Common myeloid progenitor, CD34-positive (primary cell): ENCODE data around the gene DDX43.
"Not testable (repeated sequence)": the region's sequence is repeated elsewhere in the genome, so short reads cannot be mapped to it uniquely, and the experiment has no call there.

Experiments
- CTCF ChIA-PET: fragments of 350-600 bp; sonication (Branson Sonifier 250); formaldehyde crosslinking; loops from one replicate; lab custom pipeline; 2021; ENCODE audit warnings: antibody characterized with exemption; lab: Charles Lee
- POLR2A ChIA-PET: fragments of 350-600 bp; sonication (Branson Sonifier 250); formaldehyde crosslinking; loops from one replicate; lab custom pipeline; 2021; ENCODE audit warnings: antibody characterized with exemption; lab: Charles Lee
- DNase-seq, 3 donors: peaks; one replicate each; pipeline versions ENCODE4 v3.0.0 to v3.0.0-alpha.2; 2013
- H3K27ac ChIP-seq, 2 experiments: 1 replicate in 1 of 2; 2 replicates in 1 of 2; pipeline ENCODE4 v1.7.0; 2013; ENCODE audit warnings: inconsistent platforms in 2 of 2, low read length in 2 of 2, mild to moderate bottlenecking in 2 of 2, low read depth in 1 of 2, moderate library complexity in 1 of 2; ENCODE audit not compliant: severe bottlenecking in 2 of 2, insufficient read depth in 1 of 2, poor library complexity in 1 of 2
- H3K27me3 ChIP-seq, 5 experiments: replicated peaks in 2 of 5; 1 replicate in 3 of 5; 2 replicates in 2 of 5; pipeline versions ENCODE4 v1.6.1 to v1.7.0; 2013; ENCODE audit warnings: low read length in 4 of 5, mild to moderate bottlenecking in 2 of 5, moderate library complexity in 2 of 5, inconsistent platforms in 1 of 5; ENCODE audit not compliant: insufficient read depth in 5 of 5, control insufficient read depth in 4 of 5
- H3K36me3 ChIP-seq, 4 experiments: 1 replicate in 2 of 4; 2 replicates in 2 of 4; pipeline versions ENCODE4 v1.6.1 to v1.7.0; 2013; ENCODE audit warnings: low read length in 3 of 4, control low read depth in 1 of 4, mild to moderate bottlenecking in 1 of 4; ENCODE audit not compliant: control insufficient read depth in 4 of 4, insufficient read depth in 4 of 4
- H3K4me1 ChIP-seq, 4 experiments: 1 replicate in 3 of 4; 2 replicates in 1 of 4; pipeline versions ENCODE4 v1.6.1 to v1.7.1; 2013; ENCODE audit warnings: low read length in 3 of 4, mild to moderate bottlenecking in 3 of 4, control low read depth in 1 of 4, inconsistent platforms in 1 of 4, moderate library complexity in 1 of 4; ENCODE audit not compliant: control insufficient read depth in 4 of 4, insufficient read depth in 4 of 4; ENCODE audit errors: control extremely low read depth in 1 of 4
- H3K4me3 ChIP-seq, 7 experiments: 1 replicate in 4 of 7; 2 replicates in 3 of 7; pipeline versions ENCODE4 v1.5.1 to v1.7.0; 2013; ENCODE audit warnings: mild to moderate bottlenecking in 7 of 7, low read length in 6 of 7, moderate library complexity in 6 of 7, inconsistent platforms in 2 of 7, low read depth in 2 of 7, control low read depth in 1 of 7; ENCODE audit not compliant: insufficient read depth in 4 of 7, control insufficient read depth in 1 of 7; ENCODE audit errors: extremely low read depth in 1 of 7
- H3K9me3 ChIP-seq, 5 experiments: 1 replicate in 4 of 5; 2 replicates in 1 of 5; pipeline versions ENCODE4 v1.6.1 to v1.7.1; 2013; ENCODE audit warnings: low read length in 4 of 5, mild to moderate bottlenecking in 2 of 5, inconsistent platforms in 1 of 5, low read depth in 1 of 5, moderate library complexity in 1 of 5; ENCODE audit not compliant: control insufficient read depth in 4 of 5, insufficient read depth in 2 of 5; ENCODE audit errors: control extremely low read depth in 1 of 5
- WGBS: methylation state at CpG from one replicate; pipeline ENCODE4 v1.1.5; 2013; ENCODE audit not compliant: insufficient coverage; 5-methylcytosine and 5-hydroxymethylcytosine counted together

DDX43 gene

DNA sequence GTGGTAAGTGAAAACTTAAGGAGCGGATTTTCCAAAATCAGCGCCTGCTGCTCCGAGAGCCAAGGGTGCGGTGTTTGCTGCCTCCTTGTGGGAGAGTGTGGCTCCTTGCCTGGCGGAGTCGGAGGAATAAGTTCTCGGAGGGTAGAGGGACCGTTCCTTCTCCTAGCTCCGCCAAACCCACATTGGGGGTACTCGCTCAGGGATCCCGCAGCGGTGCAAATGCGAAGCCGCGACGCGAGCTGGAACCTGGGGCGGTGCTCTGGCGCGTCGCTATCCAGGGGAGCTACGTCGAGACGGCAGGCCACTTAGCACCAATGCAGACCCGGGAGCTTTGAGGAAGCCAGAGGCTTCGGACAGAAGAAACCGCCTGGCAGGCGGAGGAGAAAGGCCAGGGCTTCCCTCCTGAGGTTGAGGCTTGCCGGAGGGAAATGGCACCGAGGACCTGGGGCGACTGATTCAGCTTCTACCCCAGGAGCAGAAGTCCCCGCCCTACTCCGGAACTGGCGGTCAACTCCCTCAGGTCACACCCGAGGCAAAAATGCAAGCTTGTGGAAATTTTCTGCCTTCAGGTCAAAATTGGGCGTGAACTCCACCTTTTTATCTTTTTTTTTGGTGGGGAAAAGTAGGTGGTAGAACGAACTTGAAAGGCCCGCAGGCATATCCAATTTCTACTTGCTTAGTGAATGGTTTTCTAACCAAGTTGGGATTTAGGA lies 5.7 kb upstream of the DDX43 start:
- ChIA-PET POLR2A (no interaction called here), CTCF (interaction anchor here (0.9 to 1.5 kb wide), 5 partner anchors 12 to 80 kb away, joined by 3 to 4 read pairs (median 3); partner anchors contain the start of gene MTO1)
- Histone ChIP-seq H3K27me3 (no peaks in the 10 kb centered on the region), H3K36me3 (no peaks in the 10 kb centered on the region), H3K27ac (peak overlapping the region in 1 of 2 experiments; percentile 57), H3K4me1 (peaks cover 0 to 18% (median 9%) of the 10 kb centered on the region in 4 experiments), H3K4me3 (peak overlapping the region; percentile 63 to 84 (median 64)), H3K9me3 (no peaks in the 10 kb centered on the region)
- under 1% methylated on average over 35 of the region's 38 CpGs for WGBS
- DNase-seq: peak; percentile 39 to 65 (median 49)

DNA sequence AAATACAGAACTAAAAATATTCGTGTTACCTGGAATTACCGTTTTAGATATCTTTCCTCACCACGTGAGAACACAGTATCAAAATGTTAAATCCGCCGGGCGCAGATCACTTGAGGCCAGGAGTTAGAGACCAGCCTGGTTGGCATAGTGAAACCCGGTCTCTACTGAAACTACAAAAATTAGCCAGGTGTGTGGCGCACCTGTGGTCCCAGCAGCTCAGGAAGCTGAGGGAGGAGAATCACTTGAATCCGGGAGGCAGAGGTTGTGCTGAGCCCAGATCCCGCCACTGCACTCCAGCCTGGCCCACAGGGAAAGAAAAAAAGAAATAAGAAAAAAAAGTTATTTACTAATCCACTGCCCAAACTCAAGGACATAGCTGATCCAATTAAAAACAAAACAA lies 4.8 kb upstream of the DDX43 start:
- Histone ChIP-seq H3K36me3 (no peaks in the 10 kb centered on the region), H3K4me3 (no peak overlapping the region), H3K27me3 (no peaks in the 10 kb centered on the region), H3K27ac (no peak overlapping the region), H3K4me1 (peaks cover 0 to 18% (median 9%) of the 10 kb centered on the region in 4 experiments), H3K9me3 (no peaks in the 10 kb centered on the region)
- ChIA-PET POLR2A (interaction anchor here (0.7 kb wide), 1 partner anchor 63 kb away, joined by 3 read pairs; no protein-coding TSS in a partner anchor), CTCF (no interaction called here)
- 93% methylated on average over 5 of the region's 10 CpGs for WGBS
- DNase-seq: no peak

DNA sequence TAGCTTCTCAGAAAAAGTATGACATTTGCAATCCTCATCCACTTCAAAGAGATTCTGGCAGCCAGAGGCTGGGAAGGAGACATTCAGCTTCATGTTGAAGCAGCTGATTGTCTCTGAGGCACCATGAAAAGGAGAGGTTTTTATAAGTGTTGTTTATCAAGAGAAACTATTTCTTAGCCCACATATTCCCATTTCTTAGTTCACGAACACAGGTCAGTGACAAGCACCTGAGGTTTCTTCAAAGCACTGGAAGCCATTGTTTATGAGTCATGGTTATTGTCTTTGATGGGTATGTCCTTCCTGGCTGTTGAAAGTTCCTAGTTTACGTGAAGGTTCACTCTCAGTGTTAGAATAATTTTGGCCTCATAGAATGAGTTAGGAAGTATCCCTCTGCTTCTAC lies 3.0 kb upstream of the DDX43 start:
- no peaks in the 10 kb centered on the region for H3K27me3 ChIP-seq
- no peaks in the 10 kb centered on the region for H3K9me3 ChIP-seq
- CTCF ChIA-PET: interaction anchor here (1.3 kb wide), 1 partner anchor 20 kb away, joined by 4 read pairs; no protein-coding TSS in a partner anchor
- no peak for DNase-seq
- H3K27ac ChIP-seq: no peak overlapping the region
- H3K4me1 ChIP-seq: peaks cover 0 to 18% (median 9%) of the 10 kb centered on the region in 4 experiments
- WGBS: no CpG with 5 or more reads among the region's 2 CpGs
- no peaks in the 10 kb centered on the region for H3K36me3 ChIP-seq
- H3K4me3 ChIP-seq: no peak overlapping the region
- POLR2A ChIA-PET: no interaction called here

DNA sequence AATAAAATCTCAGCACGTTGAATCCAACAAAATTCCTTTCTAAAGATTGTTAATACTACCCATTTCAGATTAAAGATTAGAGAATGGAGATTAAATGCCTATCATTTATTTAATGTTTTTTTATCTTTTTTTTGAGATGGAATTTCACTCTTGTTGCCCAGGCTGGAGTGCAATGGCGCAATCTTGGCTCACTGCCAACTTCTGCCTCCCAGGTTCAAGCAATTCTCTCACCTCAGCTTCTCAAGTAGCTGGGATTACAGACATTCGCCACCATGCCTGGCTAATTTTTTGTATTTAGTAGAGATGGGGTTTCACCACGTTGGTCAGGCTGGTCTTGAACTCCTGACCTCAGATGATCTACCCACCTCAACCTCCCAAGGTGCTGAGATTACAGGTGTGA lies 2.4 kb upstream of the DDX43 start:
- not testable (repeated sequence) for DNase-seq
- 63% methylated on average over 1 of the region's 4 CpGs for WGBS

DNA sequence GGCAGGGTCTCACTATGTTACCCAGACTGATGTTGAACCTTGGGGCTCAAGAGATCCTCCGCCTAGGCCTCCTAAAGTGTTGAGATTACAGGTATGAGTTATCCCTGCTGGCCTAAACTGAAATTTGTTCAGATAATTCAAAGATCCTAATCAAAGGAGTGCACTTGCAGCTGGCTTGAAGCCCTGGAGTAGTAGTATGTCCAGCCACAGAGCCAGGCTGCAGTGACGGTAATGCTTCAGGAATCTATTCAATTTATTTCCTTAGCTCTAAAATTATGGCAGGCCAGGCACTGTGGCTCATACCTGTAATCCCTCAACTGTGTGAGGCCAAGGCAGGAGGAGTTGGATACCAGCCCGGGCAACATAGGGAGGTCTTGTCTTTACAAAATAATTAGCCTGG lies 1.4 kb upstream of the DDX43 start:
- 100% methylated on average over 1 of the region's 3 CpGs for WGBS
- CTCF ChIA-PET: no interaction called here
- H3K27ac ChIP-seq: no peak overlapping the region
- no peak for DNase-seq
- no peak overlapping the region for H3K4me3 ChIP-seq
- H3K36me3 ChIP-seq: no peaks in the 10 kb centered on the region
- POLR2A ChIA-PET: no interaction called here
- H3K27me3 ChIP-seq: no peaks in the 10 kb centered on the region
- H3K9me3 ChIP-seq: no peaks in the 10 kb centered on the region
- peaks cover 0 to 18% (median 9%) of the 10 kb centered on the region in 4 experiments for H3K4me1 ChIP-seq

More for the DNA sequence above, 2.4 kb upstream of the DDX43 start:
- CTCF ChIA-PET, POLR2A ChIA-PET, H3K4me3 ChIP-seq, H3K27me3 ChIP-seq, H3K9me3 ChIP-seq, H3K36me3 ChIP-seq, H3K27ac ChIP-seq: not testable (repeated sequence)
- H3K4me1 ChIP-seq: peaks cover 0 to 18% (median 9%) of the 10 kb centered on the region in 4 experiments

DNA sequence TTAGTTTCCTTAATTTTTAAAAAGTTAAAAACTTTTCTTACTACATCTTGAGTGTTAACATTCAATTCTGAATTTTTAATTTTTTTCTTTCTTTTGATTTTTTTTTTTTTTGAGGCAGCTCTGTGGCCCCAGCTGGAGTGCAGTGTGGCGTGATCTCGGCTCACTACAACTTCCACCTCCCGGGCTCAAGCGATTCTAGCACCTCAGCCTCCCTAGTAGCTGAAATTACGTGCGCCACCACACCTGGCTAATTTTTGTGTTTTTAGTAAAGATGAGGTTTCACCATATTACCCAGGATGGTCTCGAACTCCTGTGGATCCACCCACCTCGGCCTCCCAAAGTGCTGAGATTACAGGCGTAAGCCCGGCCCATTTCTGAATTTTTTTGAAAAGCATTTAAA lies 1.2 kb downstream of the DDX43 start:
- no peaks in the 10 kb centered on the region for H3K27me3 ChIP-seq
- H3K4me1 ChIP-seq: no peaks in the 10 kb centered on the region
- H3K27ac ChIP-seq: no peak overlapping the region
- no peak for DNase-seq
- ChIA-PET CTCF (interaction anchor here (1.4 kb wide), 1 partner anchor 70 kb away, joined by 3 read pairs; no protein-coding TSS in a partner anchor), POLR2A (no interaction called here)
- no peaks in the 10 kb centered on the region for H3K9me3 ChIP-seq
- no peak overlapping the region for H3K4me3 ChIP-seq
- 100% methylated on average over 3 of the region's 10 CpGs for WGBS
- H3K36me3 ChIP-seq: no peaks in the 10 kb centered on the region

DNA sequence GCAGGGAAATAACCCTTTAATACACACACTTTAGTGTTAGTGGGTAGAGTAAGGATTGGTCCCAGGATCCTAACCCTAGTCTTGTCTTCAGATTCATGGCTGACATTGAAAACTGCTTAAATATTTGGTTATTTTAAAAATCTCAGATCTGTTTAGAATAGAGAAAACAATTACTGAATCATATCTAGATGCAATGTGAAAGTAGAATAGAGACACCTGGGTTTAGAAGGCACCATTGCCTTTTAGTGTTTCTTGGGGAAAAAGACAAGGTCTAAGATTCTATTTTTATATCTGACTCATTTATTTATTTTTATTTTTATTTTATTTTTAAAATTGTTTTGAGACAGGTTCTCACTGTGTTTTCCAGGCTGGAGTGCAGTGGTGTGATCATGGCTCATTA lies 6.0 kb downstream of the DDX43 start:
- Histone ChIP-seq H3K9me3 (no peaks in the 10 kb centered on the region), H3K4me3 (no peak overlapping the region)
- CTCF ChIA-PET: interaction anchor here (1.1 kb wide), 1 partner anchor 11 kb away, joined by 3 read pairs; no protein-coding TSS in a partner anchor

More for the DNA sequence above, 6.0 kb downstream of the DDX43 start:
- H3K36me3 ChIP-seq: no peaks in the 10 kb centered on the region
- POLR2A ChIA-PET: no interaction called here
- no peaks in the 10 kb centered on the region for H3K27me3 ChIP-seq
- H3K27ac ChIP-seq: no peak overlapping the region
- DNase-seq: no peak
- H3K4me1 ChIP-seq: no peaks in the 10 kb centered on the region
